OCI-LY3 (cell line): Measurements from ENCODE around the gene POFUT1.
"Not testable (repeated sequence)": the region's sequence is repeated elsewhere in the genome, so short reads cannot be mapped to it uniquely, and the experiment has no call there.

Experiments used
- H2AFZ ChIP-seq: fragments of 200-600, 300-600 bp; shearing (Covaris generic); 2 replicates; pipeline ENCODE4 v1.6.0; 2014; ENCODE audit warnings: antibody characterized with exemption, low read depth, low read length
- H3K27ac ChIP-seq: fragments of 200-600, 300-600 bp; sonication (generic); 2 replicates; pipeline ENCODE4 v1.5.1; 2014; ENCODE audit warnings: mild to moderate bottlenecking, low read length, moderate library complexity, mixed read lengths
- H3K27me3 ChIP-seq: fragments of 200-600, 300-600 bp; sonication (generic); 2 replicates; pipeline ENCODE4 v1.6.1; 2014; ENCODE audit warnings: low read depth, low read length, mixed read lengths
- H3K36me3 ChIP-seq: fragments of 200-600, 300-600 bp; sonication (generic); replicated peaks from 2 replicates; pipeline ENCODE3; 2014; ENCODE audit warnings: low read depth, low read length, mixed read lengths
- H3K4me1 ChIP-seq: fragments of 300-600, 200-600 bp; sonication (generic); 2 replicates; pipeline ENCODE4 v1.6.1; 2014; ENCODE audit warnings: low read length, mixed read lengths
- H3K4me2 ChIP-seq: fragments of 200-600, 300-600 bp; sonication (generic); 2 replicates; pipeline ENCODE4 v1.6.1; 2014; ENCODE audit warnings: low read length, mixed read lengths
- H3K4me3 ChIP-seq: fragments of 300-600, 200-600 bp; sonication (generic); 2 replicates; pipeline ENCODE4 v1.5.1; 2014; ENCODE audit warnings: antibody characterized with exemption, mild to moderate bottlenecking, low read length, moderate library complexity
- H3K79me2 ChIP-seq: fragments of 300-600, 200-600 bp; shearing (Covaris generic); 2 replicates; pipeline ENCODE4 v1.6.1; 2014; ENCODE audit warnings: mild to moderate bottlenecking, low read length, mixed read lengths
- H3K9ac ChIP-seq: fragments of 300-600, 200-600 bp; shearing (Covaris generic); 2 replicates; pipeline ENCODE4 v1.6.0; 2014; ENCODE audit warnings: mild to moderate bottlenecking, low read length, moderate library complexity
- H3K9me3 ChIP-seq: fragments of 200-600, 300-600 bp; shearing (Covaris generic); 2 replicates; pipeline ENCODE4 v1.6.1; 2014; ENCODE audit warnings: low read length, mixed read lengths; ENCODE audit not compliant: insufficient read depth
- H4K20me1 ChIP-seq: fragments of 200-600, 300-600 bp; sonication (generic); 2 replicates; pipeline ENCODE4 v1.6.1; 2016; ENCODE audit warnings: low read length, mixed read lengths; ENCODE audit not compliant: insufficient read depth
- EZH2phosphoT487 ChIP-seq: fragments of 200-600 bp; shearing (Covaris generic); IDR thresholded peaks from 2 replicates; pipeline ENCODE4 v1.6.1; 2018; ENCODE audit warnings: antibody characterized with exemption, mixed run types, low read depth
- TF ChIP-seq, protein P1 (sequence below): fragments of 200-600, 300-600 bp; sonication (generic); IDR thresholded peaks from 2 replicates; pipeline ENCODE4 v1.5.1; 2014; ENCODE audit warnings: antibody characterized with exemption, low read length, low read depth

The POFUT1 gene

DNA sequence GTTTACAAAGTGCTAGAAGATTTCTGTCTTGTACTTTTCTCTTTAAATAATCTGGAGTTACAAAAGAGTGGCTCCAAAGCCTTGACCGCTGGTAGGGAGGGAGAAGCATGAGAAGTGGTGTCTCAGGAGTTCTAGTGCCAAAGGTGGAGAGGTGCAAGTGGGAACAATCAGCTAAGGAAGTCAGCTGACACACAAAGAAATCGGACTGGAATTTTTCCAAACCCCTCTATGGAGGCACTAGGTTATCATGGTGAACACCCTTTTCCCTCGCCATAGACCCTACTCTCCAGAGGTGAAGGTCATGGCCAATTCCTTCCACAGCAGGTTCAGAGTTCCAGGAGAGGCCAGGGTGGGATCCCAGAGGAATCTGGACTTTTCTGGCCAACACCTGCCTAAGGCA, 15.0 kb upstream of the POFUT1 start:
- Histone ChIP-seq H3K9me3 (no peaks in the 10 kb centered on the region), H3K4me2 (no peak overlapping the region), H4K20me1 (peaks cover 14% of the 10 kb centered on the region; the same call in 1 of the 2 replicates), H3K79me2 (no peaks in the 10 kb centered on the region), H3K27ac (no peak overlapping the region), H3K4me3 (no peak overlapping the region), H2AFZ (no peak overlapping the region), H3K36me3 (peaks cover 17% of the 10 kb centered on the region), H3K4me1 (peaks cover 8% of the 10 kb centered on the region; the same call in 1 of the 2 replicates), H3K9ac (no peak overlapping the region), H3K27me3 (no peaks in the 10 kb centered on the region)
- TF ChIP-seq EZH2phosphoT487 = no peak
- TF ChIP-seq, protein P1, sequence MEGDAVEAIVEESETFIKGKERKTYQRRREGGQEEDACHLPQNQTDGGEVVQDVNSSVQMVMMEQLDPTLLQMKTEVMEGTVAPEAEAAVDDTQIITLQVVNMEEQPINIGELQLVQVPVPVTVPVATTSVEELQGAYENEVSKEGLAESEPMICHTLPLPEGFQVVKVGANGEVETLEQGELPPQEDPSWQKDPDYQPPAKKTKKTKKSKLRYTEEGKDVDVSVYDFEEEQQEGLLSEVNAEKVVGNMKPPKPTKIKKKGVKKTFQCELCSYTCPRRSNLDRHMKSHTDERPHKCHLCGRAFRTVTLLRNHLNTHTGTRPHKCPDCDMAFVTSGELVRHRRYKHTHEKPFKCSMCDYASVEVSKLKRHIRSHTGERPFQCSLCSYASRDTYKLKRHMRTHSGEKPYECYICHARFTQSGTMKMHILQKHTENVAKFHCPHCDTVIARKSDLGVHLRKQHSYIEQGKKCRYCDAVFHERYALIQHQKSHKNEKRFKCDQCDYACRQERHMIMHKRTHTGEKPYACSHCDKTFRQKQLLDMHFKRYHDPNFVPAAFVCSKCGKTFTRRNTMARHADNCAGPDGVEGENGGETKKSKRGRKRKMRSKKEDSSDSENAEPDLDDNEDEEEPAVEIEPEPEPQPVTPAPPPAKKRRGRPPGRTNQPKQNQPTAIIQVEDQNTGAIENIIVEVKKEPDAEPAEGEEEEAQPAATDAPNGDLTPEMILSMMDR = no peak

DNA sequence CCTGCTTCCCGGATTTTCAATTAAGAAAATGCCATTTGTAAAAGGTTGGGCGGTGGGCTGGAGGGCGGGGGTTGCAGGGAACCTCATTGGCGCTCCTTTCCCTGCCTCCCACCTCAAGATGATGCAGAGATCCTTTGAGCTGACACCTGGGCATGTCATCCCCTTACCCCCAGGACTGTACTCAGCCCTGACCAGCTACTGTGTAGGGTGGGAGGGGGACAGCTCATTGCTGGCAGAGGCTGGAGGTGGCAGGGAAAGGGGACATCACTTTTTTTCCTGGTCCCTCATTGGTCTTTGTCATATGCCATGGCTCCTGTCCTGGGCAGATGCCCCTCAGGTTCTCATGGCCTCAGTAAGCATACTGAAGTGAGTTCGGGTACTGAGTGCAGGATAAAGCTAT, 14.3 kb upstream of the POFUT1 start:
- H3K4me1 ChIP-seq, H3K4me2 ChIP-seq, H3K79me2 ChIP-seq, H3K27me3 ChIP-seq, H3K4me3 ChIP-seq, H3K9ac ChIP-seq, H2AFZ ChIP-seq, H3K9me3 ChIP-seq, H3K27ac ChIP-seq: not testable (repeated sequence)
- H3K36me3 ChIP-seq = peaks cover 20% of the 10 kb centered on the region
- H4K20me1 ChIP-seq = peaks cover 14% of the 10 kb centered on the region; the same call in 1 of the 2 replicates

DNA sequence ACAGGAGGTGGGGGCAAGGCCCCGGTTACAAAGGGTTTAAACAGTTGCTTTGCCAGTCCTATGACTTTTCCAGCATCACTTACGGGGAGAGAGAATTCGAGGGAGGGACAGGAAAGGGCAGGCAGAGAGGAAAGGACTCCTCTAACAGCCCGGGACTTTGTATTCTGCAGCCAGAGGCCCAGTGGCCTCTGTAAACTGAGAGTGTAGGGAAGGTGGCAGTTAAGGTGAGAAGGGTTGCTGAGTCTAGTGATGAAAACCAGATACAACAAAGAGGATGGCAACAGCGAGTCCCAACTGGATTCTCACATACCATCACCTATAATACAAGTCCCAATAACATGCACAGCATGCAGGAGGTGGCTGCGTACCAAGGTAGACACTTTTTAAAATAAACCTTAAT, 13.7 kb upstream of the POFUT1 start:
- Histone ChIP-seq H4K20me1 (peaks cover 19% of the 10 kb centered on the region), H3K4me3 (no peak overlapping the region), H3K9ac (no peak overlapping the region), H3K4me1 (peaks cover 8% of the 10 kb centered on the region; the same call in 1 of the 2 replicates), H3K27me3 (no peaks in the 10 kb centered on the region), H3K36me3 (peaks cover 26% of the 10 kb centered on the region), H2AFZ (no peak overlapping the region), H3K9me3 (no peaks in the 10 kb centered on the region), H3K27ac (no peak overlapping the region), H3K4me2 (no peak overlapping the region), H3K79me2 (peaks cover 4% of the 10 kb centered on the region)
- TF ChIP-seq, protein P1 = no peak
- TF ChIP-seq EZH2phosphoT487 = no peak

- H4K20me1 ChIP-seq = peaks cover 30% of the 10 kb centered on the region
- H3K27ac ChIP-seq = no peak overlapping the region
- no peaks in the 10 kb centered on the region for H3K27me3 ChIP-seq
- no peak overlapping the region for H2AFZ ChIP-seq
- TF ChIP-seq, protein P1 = no peak
- no peak for TF ChIP-seq EZH2phosphoT487
- H3K9ac ChIP-seq = no peak overlapping the region
- no peak overlapping the region for H3K4me3 ChIP-seq
- H3K36me3 ChIP-seq = peaks cover 37% of the 10 kb centered on the region
- no peaks in the 10 kb centered on the region for H3K9me3 ChIP-seq
- H3K79me2 ChIP-seq = peaks cover 15% of the 10 kb centered on the region
- peaks cover 1% of the 10 kb centered on the region; the same call in 1 of the 2 replicates for H3K4me1 ChIP-seq
- no peak overlapping the region for H3K4me2 ChIP-seq
These were observed 12.1 kb upstream of the POFUT1 start for GRCh38 chr20:32195581-32195980.

DNA sequence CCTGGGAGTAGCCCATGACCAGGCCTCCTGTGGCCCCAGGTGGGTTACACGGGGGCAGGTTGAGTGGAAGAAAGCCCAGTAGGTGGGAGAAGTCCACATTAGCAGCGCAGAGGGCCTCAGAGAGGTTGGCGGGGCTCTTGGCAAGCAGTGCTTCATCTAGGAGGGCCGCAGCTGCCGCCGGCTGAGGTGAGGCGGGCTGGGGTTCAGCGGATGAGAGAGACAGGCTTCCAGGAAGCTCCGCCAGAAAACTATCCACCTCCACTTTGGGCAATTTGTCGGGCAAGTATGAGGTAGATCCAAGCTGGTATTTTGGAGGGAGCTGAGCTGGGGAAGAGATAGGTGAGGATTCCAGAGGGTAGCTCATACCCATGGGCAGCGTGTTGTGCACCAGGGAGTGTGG, 11.1 kb upstream of the POFUT1 start:
- H3K27ac ChIP-seq, H3K4me1 ChIP-seq, H2AFZ ChIP-seq, H3K4me3 ChIP-seq, H3K9me3 ChIP-seq, H3K27me3 ChIP-seq, H3K4me2 ChIP-seq, H3K9ac ChIP-seq: not testable (repeated sequence)
- Histone ChIP-seq H3K36me3 (peaks cover 47% of the 10 kb centered on the region), H4K20me1 (peaks cover 30% of the 10 kb centered on the region), H3K79me2 (peaks cover 25% of the 10 kb centered on the region)
